Stimulated activated CD4-positive, alpha-beta T cell treated with anti-CD3 and anti-CD28 coated beads, Interleukin-1b, Interleukin-23, amount 100 ng/mL, for 24 hours (primary cell): ENCODE measurements around the gene MYT1.
"Not testable (repeated sequence)": the region's sequence is repeated elsewhere in the genome, so short reads cannot be mapped to it uniquely, and the experiment has no call there.

Experiments
- DNase-seq, 4 experiments: peaks; one replicate each; pipeline ENCODE4 v3.0.0-alpha.2; 2020; ENCODE audit warnings: low read depth in 4 of 4, low spot score in 1 of 4

MYT1 gene

GRCh38 chr20:64261138-64261537 lies 96.9 kb downstream of the MYT1 start:
- no peak for DNase-seq

GRCh38 chr20:64264091-64264490 lies 99.8 kb downstream of the MYT1 start:
- no peak for DNase-seq

GRCh38 chr20:64265201-64265600 lies 100.9 kb downstream of the MYT1 start:
- DNase-seq: no peak

- no peak for DNase-seq
Observed at GRCh38 chr20:64266988-64267387, 102.7 kb downstream of the MYT1 start.

GRCh38 chr20:64268174-64268573 lies 103.9 kb downstream of the MYT1 start:
- no peak for DNase-seq

GRCh38 chr20:64269604-64270411 lies 105.6 kb downstream of the MYT1 start:
- no peak for DNase-seq

- no peak for DNase-seq
Observed at GRCh38 chr20:64271636-64272035, 107.4 kb downstream of the MYT1 start.

- no peak for DNase-seq
Observed at GRCh38 chr20:64273109-64273508, 108.9 kb downstream of the MYT1 start.

GRCh38 chr20:64276817-64277216 lies 112.6 kb downstream of the MYT1 start:
- DNase-seq: no peak

- DNase-seq: no peak
Observed at GRCh38 chr20:64277571-64278316, 113.5 kb downstream of the MYT1 start.

- no peak for DNase-seq
Observed at GRCh38 chr20:64278317-64278681, 114.0 kb downstream of the MYT1 start.

- DNase-seq: no peak
Observed at GRCh38 chr20:64279826-64280459, 115.7 kb downstream of the MYT1 start.

- DNase-seq: no peak
Observed at GRCh38 chr20:64280460-64280843, 116.2 kb downstream of the MYT1 start.

- no peak for DNase-seq
Observed at GRCh38 chr20:64283646-64284045, 119.4 kb downstream of the MYT1 start.

GRCh38 chr20:64285579-64286446 lies 121.6 kb downstream of the MYT1 start:
- peak; percentile 53 to 87 (median 64) for DNase-seq

- not testable (repeated sequence) for DNase-seq
Observed at GRCh38 chr20:64286447-64287263, 122.4 kb downstream of the MYT1 start.

- not testable (repeated sequence) for DNase-seq
Observed at GRCh38 chr20:64287264-64287590, 123.0 kb downstream of the MYT1 start.
